BE2C (cell line): ENCODE results near the gene SYNE1.
"Not testable (repeated sequence)": the region's sequence is repeated elsewhere in the genome, so short reads cannot be mapped to it uniquely, and the experiment has no call there.

ENCODE experiments used
- DNase-seq: peaks from one replicate; pipeline ENCODE4 v3.0.0-alpha.2; 2020
- H3K27me3 ChIP-seq: fragments of 250-450 bp; sonication (Bioruptor Pico); 2 replicates; pipeline ENCODE4 v1.5.1; 2020; ENCODE audit warnings: mild to moderate bottlenecking
- H3K36me3 ChIP-seq: fragments of 250-450 bp; sonication (Bioruptor Pico); 2 replicates; pipeline ENCODE4 v1.5.1; 2020; ENCODE audit warnings: mild to moderate bottlenecking
- H3K4me1 ChIP-seq: fragments of 250-450 bp; sonication (Bioruptor Pico); 2 replicates; pipeline ENCODE4 v1.5.1; 2020
- H3K4me3 ChIP-seq: 2 replicates; pipeline ENCODE4 v1.5.1; 2011; ENCODE audit warnings: low read depth, low read length
- H3K9me3 ChIP-seq: fragments of 250-450 bp; sonication (Bioruptor Pico); 2 replicates; pipeline ENCODE4 v1.5.1; 2020
- TF ChIP-seq, protein P1 (sequence below): IDR thresholded peaks from 2 replicates; pipeline ENCODE4 v1.5.1; 2012; ENCODE audit warnings: mild to moderate bottlenecking, low read depth, low read length

The SYNE1 gene

DNA sequence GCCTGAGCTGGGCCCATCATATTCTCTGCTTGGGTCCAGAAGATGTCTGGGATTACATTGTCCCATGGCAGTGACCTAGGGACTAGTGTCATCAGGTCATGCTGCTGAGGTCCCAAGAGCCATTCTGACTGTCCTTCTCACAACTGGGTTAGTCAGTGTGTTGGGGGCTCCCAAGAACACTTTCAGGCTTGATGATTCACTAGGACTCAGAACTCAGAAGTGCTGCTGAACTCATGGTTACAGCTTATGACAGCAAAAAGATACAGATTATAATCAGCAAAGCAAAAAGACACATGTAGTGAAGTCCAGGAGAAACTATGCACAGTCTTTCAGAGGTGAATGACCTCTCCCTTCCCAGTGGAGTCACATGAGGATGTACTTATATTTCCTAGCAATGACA, 107.8 kb downstream of the SYNE1 start:
- Histone ChIP-seq H3K4me1 (no peaks in the 10 kb centered on the region), H3K36me3 (no peaks in the 10 kb centered on the region), H3K9me3 (no peaks in the 10 kb centered on the region), H3K27me3 (no peaks in the 10 kb centered on the region; the same call in 1 of the 2 replicates), H3K4me3 (no peak overlapping the region)
- no peak for DNase-seq
- TF ChIP-seq, protein P1, sequence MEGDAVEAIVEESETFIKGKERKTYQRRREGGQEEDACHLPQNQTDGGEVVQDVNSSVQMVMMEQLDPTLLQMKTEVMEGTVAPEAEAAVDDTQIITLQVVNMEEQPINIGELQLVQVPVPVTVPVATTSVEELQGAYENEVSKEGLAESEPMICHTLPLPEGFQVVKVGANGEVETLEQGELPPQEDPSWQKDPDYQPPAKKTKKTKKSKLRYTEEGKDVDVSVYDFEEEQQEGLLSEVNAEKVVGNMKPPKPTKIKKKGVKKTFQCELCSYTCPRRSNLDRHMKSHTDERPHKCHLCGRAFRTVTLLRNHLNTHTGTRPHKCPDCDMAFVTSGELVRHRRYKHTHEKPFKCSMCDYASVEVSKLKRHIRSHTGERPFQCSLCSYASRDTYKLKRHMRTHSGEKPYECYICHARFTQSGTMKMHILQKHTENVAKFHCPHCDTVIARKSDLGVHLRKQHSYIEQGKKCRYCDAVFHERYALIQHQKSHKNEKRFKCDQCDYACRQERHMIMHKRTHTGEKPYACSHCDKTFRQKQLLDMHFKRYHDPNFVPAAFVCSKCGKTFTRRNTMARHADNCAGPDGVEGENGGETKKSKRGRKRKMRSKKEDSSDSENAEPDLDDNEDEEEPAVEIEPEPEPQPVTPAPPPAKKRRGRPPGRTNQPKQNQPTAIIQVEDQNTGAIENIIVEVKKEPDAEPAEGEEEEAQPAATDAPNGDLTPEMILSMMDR = no peak

DNA sequence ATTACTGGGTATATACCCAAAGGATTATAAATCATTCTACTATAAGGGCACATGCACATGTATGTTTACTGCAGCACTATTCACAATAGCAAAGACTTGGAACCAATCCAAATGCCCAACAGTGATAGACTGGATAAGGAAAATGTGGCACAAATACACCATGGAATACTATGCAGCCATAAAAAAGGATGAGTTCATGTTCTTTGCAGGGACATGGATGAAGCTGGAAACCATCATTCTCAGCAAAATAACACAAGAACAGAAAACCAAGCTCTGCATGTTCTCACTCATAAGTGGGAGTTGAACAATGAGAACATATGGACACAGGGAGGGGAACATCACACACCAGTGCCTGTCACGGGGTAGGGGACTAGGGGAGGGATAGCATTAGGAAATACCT, 123.0 kb downstream of the SYNE1 start:
- H3K4me3 ChIP-seq, H3K4me1 ChIP-seq, DNase-seq, H3K9me3 ChIP-seq, H3K27me3 ChIP-seq, H3K36me3 ChIP-seq: not testable (repeated sequence)

DNA sequence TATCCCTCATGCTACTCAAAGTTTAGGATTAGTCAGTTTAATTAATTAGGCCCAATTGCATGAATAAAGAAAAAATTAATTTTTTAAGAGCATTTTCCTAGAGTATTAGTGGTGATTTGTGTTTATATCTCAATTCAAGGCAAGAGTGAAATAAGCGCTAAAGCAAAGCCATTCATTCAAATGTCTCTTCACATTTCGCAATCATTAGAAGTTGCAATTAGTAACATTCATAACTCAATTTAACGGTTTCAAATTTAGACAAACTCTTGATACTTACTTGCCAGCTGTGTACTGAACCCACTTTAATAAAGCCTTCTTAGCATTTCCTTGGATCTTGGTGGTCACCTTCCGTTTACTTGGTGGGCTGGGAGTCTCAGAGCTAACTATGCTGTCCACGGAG, 127.2 kb downstream of the SYNE1 start:
- H3K9me3 ChIP-seq = no peaks in the 10 kb centered on the region
- peaks cover 13% of the 10 kb centered on the region for H3K27me3 ChIP-seq
- no peak overlapping the region for H3K4me3 ChIP-seq
- no peak for DNase-seq
- no peaks in the 10 kb centered on the region for H3K36me3 ChIP-seq
- TF ChIP-seq, protein P1 = no peak
- no peaks in the 10 kb centered on the region for H3K4me1 ChIP-seq

- TF ChIP-seq, protein P1 = no peak
- Histone ChIP-seq H3K36me3 (no peaks in the 10 kb centered on the region), H3K9me3 (no peaks in the 10 kb centered on the region), H3K27me3 (peaks cover 15% of the 10 kb centered on the region), H3K4me1 (no peaks in the 10 kb centered on the region), H3K4me3 (no peak overlapping the region)
- DNase-seq = no peak
Observed at GRCh38 chr6:152508477-152508876, 128.7 kb downstream of the SYNE1 start.

GRCh38 chr6:152503546-152503945, 133.6 kb downstream of the SYNE1 start:
- Histone ChIP-seq H3K4me1 (no peaks in the 10 kb centered on the region), H3K36me3 (no peaks in the 10 kb centered on the region), H3K4me3 (no peak overlapping the region), H3K27me3 (peaks cover 12% of the 10 kb centered on the region), H3K9me3 (no peaks in the 10 kb centered on the region)
- TF ChIP-seq, protein P1 = no peak
- DNase-seq = no peak

DNA sequence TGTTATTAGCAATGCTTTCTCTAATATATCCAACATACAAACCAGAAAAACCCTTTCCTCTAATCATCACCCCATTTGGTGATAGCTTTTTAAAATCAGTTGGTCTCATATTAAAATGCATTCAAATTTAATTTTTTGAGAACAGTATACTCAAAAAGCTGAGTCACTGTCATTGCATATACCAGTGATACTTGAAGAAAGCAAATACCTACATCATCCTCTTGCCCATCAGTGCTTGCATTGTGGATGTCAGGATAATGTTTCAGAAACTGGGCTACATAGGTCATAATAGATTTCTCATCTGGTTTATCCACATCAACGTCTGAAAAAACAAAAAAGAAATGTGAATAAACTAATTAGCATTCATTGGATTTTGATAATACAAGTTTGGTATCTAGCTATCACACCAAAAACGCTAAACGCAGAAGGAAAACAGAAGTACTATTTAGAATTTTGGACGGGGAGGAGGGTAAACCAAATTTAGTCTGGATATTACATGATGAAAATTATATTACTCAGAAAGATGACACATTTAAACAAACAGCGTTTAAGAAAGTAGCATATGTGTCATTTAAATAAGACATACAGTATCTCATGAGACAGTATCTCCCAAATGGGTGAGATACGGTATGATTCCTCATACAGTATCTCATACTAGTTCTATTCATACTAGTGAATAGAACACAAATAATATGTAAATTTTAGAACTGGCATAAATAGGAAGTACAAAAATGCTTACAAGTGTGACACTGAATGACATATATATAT, 134.6 kb downstream of the SYNE1 start:
- TF ChIP-seq, protein P1 = no peak
- Histone ChIP-seq H3K9me3 (no peaks in the 10 kb centered on the region), H3K4me3 (no peak overlapping the region), H3K36me3 (no peaks in the 10 kb centered on the region), H3K4me1 (no peaks in the 10 kb centered on the region), H3K27me3 (peaks cover 8% of the 10 kb centered on the region)
- no peak for DNase-seq
